Measurements from ENCODE around the gene CIROP.

The CIROP gene

DNA sequence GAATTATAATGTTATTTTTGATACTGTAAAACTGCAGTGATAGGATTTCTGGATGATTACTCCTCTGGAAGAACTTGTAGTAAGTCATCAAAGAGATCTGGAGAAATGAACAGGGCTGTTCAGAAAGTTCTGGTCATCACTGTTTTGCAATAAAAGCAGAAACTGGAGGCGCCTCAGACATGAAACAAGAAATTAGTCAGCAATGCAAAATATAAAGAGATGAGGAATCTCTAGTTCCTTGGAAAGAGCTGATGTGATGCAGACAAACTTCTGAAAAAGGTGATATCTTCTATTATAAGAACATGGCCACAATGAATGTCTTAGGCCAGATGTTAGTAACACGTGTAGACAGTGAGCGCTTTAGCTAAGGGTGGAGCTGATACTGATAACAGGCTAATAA is 19.3 kb downstream of the CIROP start:
- no peak overlapping the region for H3K4me2 ChIP-seq (ENCODE audit: low read length, poor library complexity, severe bottlenecking)
- peak overlapping the region; percentile 55 for H3K9ac ChIP-seq (ENCODE audit: low read length)
- peaks cover 6% of the 10 kb centered on the region for H3K79me1 ChIP-seq (replicated peaks; ENCODE audit: low read length, poor library complexity, severe bottlenecking)
- no peak overlapping the region for H2AK5ac ChIP-seq (ENCODE audit: low read length, severe bottlenecking)
- H3K14ac ChIP-seq (ENCODE audit: low read length in 2 of 2) = no peak overlapping the region
- H4K91ac ChIP-seq (ENCODE audit: low read length) = no peak overlapping the region
- no peak for DNase-seq
- H3K9me3 ChIP-seq (ENCODE audit: control insufficient read depth, low read length) = no peaks in the 10 kb centered on the region
- 96% methylated on average over 3 of the region's 3 CpGs for WGBS
- no peak overlapping the region for H3K23ac ChIP-seq (ENCODE audit: low read length in 2 of 2)
- peaks cover 2% of the 10 kb centered on the region for H3K4me1 ChIP-seq (ENCODE audit: control insufficient read depth, insufficient read depth, low read depth, low read length)
- no peak overlapping the region for H2BK5ac ChIP-seq (ENCODE audit: low read depth, low read length, poor library complexity, severe bottlenecking)
- H2AFZ ChIP-seq (ENCODE audit: low read depth, low read length) = no peak overlapping the region
- H3K18ac ChIP-seq (ENCODE audit: low read depth in 1 of 2, low read length in 2 of 2) = no peak overlapping the region
- peaks cover 29 to 94% of the 10 kb centered on the region in 2 experiments for H3K36me3 ChIP-seq (ENCODE audit: control insufficient read depth in 1 of 2, insufficient read depth in 2 of 2, low read depth in 1 of 2, low read length in 2 of 2)
- no peak overlapping the region for H4K8ac ChIP-seq (ENCODE audit: low read length)
- no peak overlapping the region for H3K27ac ChIP-seq (ENCODE audit: low read length, poor library complexity, severe bottlenecking)
- H3K4ac ChIP-seq (ENCODE audit: low read depth in 1 of 2, low read length in 2 of 2) = no peak overlapping the region
- H2BK15ac ChIP-seq (ENCODE audit: low read depth, poor library complexity, severe bottlenecking) = no peak overlapping the region
- no peaks in the 10 kb centered on the region for H3K27me3 ChIP-seq (ENCODE audit: control insufficient read depth in 1 of 2, insufficient read depth in 1 of 2, low read length in 2 of 2)
- no peak overlapping the region for H2BK120ac ChIP-seq (ENCODE audit: low read depth, low read length)
- H3K4me3 ChIP-seq (ENCODE audit: insufficient read depth in 1 of 2, low read depth in 1 of 2, low read length in 2 of 2) = no peak overlapping the region
- H2BK12ac ChIP-seq (ENCODE audit: low read length in 2 of 2) = no peak overlapping the region

GRCh38 chr14:23080474-23080873 is 24.3 kb downstream of the CIROP start:
- 100% methylated on average over 1 of the region's 1 CpG for WGBS

GRCh38 chr14:23079716-23080115 is 25.1 kb downstream of the CIROP start:
- Histone ChIP-seq H4K91ac (ENCODE audit: low read length) (no peak overlapping the region), H3K9me3 (ENCODE audit: control insufficient read depth, low read length) (no peaks in the 10 kb centered on the region), H4K8ac (ENCODE audit: low read length) (no peak overlapping the region), H3K4me3 (ENCODE audit: insufficient read depth in 1 of 2, low read depth in 1 of 2, low read length in 2 of 2) (peak overlapping the region in 1 of 2 experiments; percentile 46), H2BK5ac (ENCODE audit: low read depth, low read length, poor library complexity, severe bottlenecking) (no peak overlapping the region), H3K9ac (ENCODE audit: low read length) (peak overlapping the region; percentile 87), H3K14ac (ENCODE audit: low read length in 2 of 2) (no peak overlapping the region), H2BK120ac (ENCODE audit: low read depth, low read length) (no peak overlapping the region), H3K18ac (ENCODE audit: low read depth in 1 of 2, low read length in 2 of 2) (peak overlapping the region in 1 of 2 experiments; percentile 34), H2AFZ (ENCODE audit: low read depth, low read length) (no peak overlapping the region), H3K4me1 (ENCODE audit: control insufficient read depth, insufficient read depth, low read depth, low read length) (peaks cover 9% of the 10 kb centered on the region), H3K4ac (ENCODE audit: low read depth in 1 of 2, low read length in 2 of 2) (peak overlapping the region in 1 of 2 experiments; percentile 39), H2AK5ac (ENCODE audit: low read length, severe bottlenecking) (no peak overlapping the region), H3K23ac (ENCODE audit: low read length in 2 of 2) (no peak overlapping the region), H2BK12ac (ENCODE audit: low read length in 2 of 2) (peak overlapping the region; percentile 31 to 57), H3K27ac (ENCODE audit: low read length, poor library complexity, severe bottlenecking) (peak overlapping the region; percentile 83), H3K27me3 (ENCODE audit: control insufficient read depth in 1 of 2, insufficient read depth in 1 of 2, low read length in 2 of 2) (no peaks in the 10 kb centered on the region), H2BK15ac (ENCODE audit: low read depth, poor library complexity, severe bottlenecking) (no peak overlapping the region), H3K4me2 (ENCODE audit: low read length, poor library complexity, severe bottlenecking) (no peak overlapping the region), H3K36me3 (ENCODE audit: control insufficient read depth in 1 of 2, insufficient read depth in 2 of 2, low read depth in 1 of 2, low read length in 2 of 2) (peaks cover 34 to 95% of the 10 kb centered on the region in 2 experiments), H3K79me1 (replicated peaks; ENCODE audit: low read length, poor library complexity, severe bottlenecking) (peaks cover 11% of the 10 kb centered on the region)
- no peak for DNase-seq
- 81% methylated on average over 2 of the region's 2 CpGs for WGBS

More at GRCh38 chr14:23080474-23080873, 24.3 kb downstream of the CIROP start:
- H3K79me1 ChIP-seq (replicated peaks; ENCODE audit: low read length, poor library complexity, severe bottlenecking) = peaks cover 11% of the 10 kb centered on the region
- peaks cover 9% of the 10 kb centered on the region for H3K4me1 ChIP-seq (ENCODE audit: control insufficient read depth, insufficient read depth, low read depth, low read length)
- no peak overlapping the region for H2BK5ac ChIP-seq (ENCODE audit: low read depth, low read length, poor library complexity, severe bottlenecking)
- no peak overlapping the region for H2BK15ac ChIP-seq (ENCODE audit: low read depth, poor library complexity, severe bottlenecking)
- no peak overlapping the region for H3K27ac ChIP-seq (ENCODE audit: low read length, poor library complexity, severe bottlenecking)
- no peak overlapping the region for H3K4me3 ChIP-seq (ENCODE audit: insufficient read depth in 1 of 2, low read depth in 1 of 2, low read length in 2 of 2)
- H4K8ac ChIP-seq (ENCODE audit: low read length) = no peak overlapping the region
- no peak overlapping the region for H2AK5ac ChIP-seq (ENCODE audit: low read length, severe bottlenecking)
- H3K9me3 ChIP-seq (ENCODE audit: control insufficient read depth, low read length) = no peaks in the 10 kb centered on the region
- no peak overlapping the region for H3K4ac ChIP-seq (ENCODE audit: low read depth in 1 of 2, low read length in 2 of 2)
- no peak overlapping the region for H2BK120ac ChIP-seq (ENCODE audit: low read depth, low read length)
- DNase-seq = no peak
- H3K18ac ChIP-seq (ENCODE audit: low read depth in 1 of 2, low read length in 2 of 2) = no peak overlapping the region
- no peaks in the 10 kb centered on the region for H3K27me3 ChIP-seq (ENCODE audit: control insufficient read depth in 1 of 2, insufficient read depth in 1 of 2, low read length in 2 of 2)
- H3K4me2 ChIP-seq (ENCODE audit: low read length, poor library complexity, severe bottlenecking) = no peak overlapping the region
- no peak overlapping the region for H2AFZ ChIP-seq (ENCODE audit: low read depth, low read length)
- H2BK12ac ChIP-seq (ENCODE audit: low read length in 2 of 2) = no peak overlapping the region
- H3K36me3 ChIP-seq (ENCODE audit: control insufficient read depth in 1 of 2, insufficient read depth in 2 of 2, low read depth in 1 of 2, low read length in 2 of 2) = peaks cover 38 to 90% of the 10 kb centered on the region in 2 experiments
- H3K9ac ChIP-seq (ENCODE audit: low read length) = peak overlapping the region; percentile 87
- no peak overlapping the region for H4K91ac ChIP-seq (ENCODE audit: low read length)
- no peak overlapping the region for H3K14ac ChIP-seq (ENCODE audit: low read length in 2 of 2)
- no peak overlapping the region for H3K23ac ChIP-seq (ENCODE audit: low read length in 2 of 2)

GRCh38 chr14:23078692-23079116 is 26.1 kb downstream of the CIROP start:
- no peaks in the 10 kb centered on the region for H3K27me3 ChIP-seq (ENCODE audit: control insufficient read depth in 1 of 2, insufficient read depth in 1 of 2, low read length in 2 of 2)
- H4K8ac ChIP-seq (ENCODE audit: low read length) = no peak overlapping the region
- no peak overlapping the region for H4K91ac ChIP-seq (ENCODE audit: low read length)
- no peaks in the 10 kb centered on the region for H3K9me3 ChIP-seq (ENCODE audit: control insufficient read depth, low read length)
- peak overlapping the region; percentile 79 for H2BK5ac ChIP-seq (ENCODE audit: low read depth, low read length, poor library complexity, severe bottlenecking)
- H3K4me1 ChIP-seq (ENCODE audit: control insufficient read depth, insufficient read depth, low read depth, low read length) = peaks cover 9% of the 10 kb centered on the region
- no peak overlapping the region for H3K18ac ChIP-seq (ENCODE audit: low read depth in 1 of 2, low read length in 2 of 2)
- peak overlapping the region; percentile 83 for H3K27ac ChIP-seq (ENCODE audit: low read length, poor library complexity, severe bottlenecking)
- H2BK12ac ChIP-seq (ENCODE audit: low read length in 2 of 2) = no peak overlapping the region
- WGBS = 1% methylated on average over 2 of the region's 2 CpGs
- no peak overlapping the region for H2AFZ ChIP-seq (ENCODE audit: low read depth, low read length)
- peak overlapping the region in 1 of 2 experiments; percentile 48 for H3K4me3 ChIP-seq (ENCODE audit: insufficient read depth in 1 of 2, low read depth in 1 of 2, low read length in 2 of 2)
- no peak overlapping the region for H3K23ac ChIP-seq (ENCODE audit: low read length in 2 of 2)
- peaks cover 27 to 95% of the 10 kb centered on the region in 2 experiments for H3K36me3 ChIP-seq (ENCODE audit: control insufficient read depth in 1 of 2, insufficient read depth in 2 of 2, low read depth in 1 of 2, low read length in 2 of 2)
- peak; percentile 97 for DNase-seq
- H2BK120ac ChIP-seq (ENCODE audit: low read depth, low read length) = no peak overlapping the region
- no peak overlapping the region for H2BK15ac ChIP-seq (ENCODE audit: low read depth, poor library complexity, severe bottlenecking)
- no peak overlapping the region for H3K14ac ChIP-seq (ENCODE audit: low read length in 2 of 2)
- H3K79me1 ChIP-seq (replicated peaks; ENCODE audit: low read length, poor library complexity, severe bottlenecking) = peaks cover 13% of the 10 kb centered on the region
- H3K4ac ChIP-seq (ENCODE audit: low read depth in 1 of 2, low read length in 2 of 2) = no peak overlapping the region
- H3K9ac ChIP-seq (ENCODE audit: low read length) = peak overlapping the region; percentile 87
- H3K4me2 ChIP-seq (ENCODE audit: low read length, poor library complexity, severe bottlenecking) = no peak overlapping the region
- no peak overlapping the region for H2AK5ac ChIP-seq (ENCODE audit: low read length, severe bottlenecking)
